Gastroesophageal sphincter (tissue), 3 donors: ENCODE data around the gene CSNK2A1.

Experiments used
- CTCF ChIP-seq, 4 experiments: fragments of 200-600 bp in 2 of 4; fragments of 450-650 bp in 2 of 4; sonication (generic) in 1 of 4; IDR thresholded peaks; one replicate each; pipeline ENCODE4 v1.5.1; 2017 to 2019; ENCODE audit warnings: antibody characterized with exemption in 4 of 4, mild to moderate bottlenecking in 2 of 4, moderate library complexity in 2 of 4
- EP300 ChIP-seq: sonication (generic); formaldehyde crosslinking; IDR thresholded peaks from one replicate; pipeline ENCODE4 v1.6.1; 2017; ENCODE audit warnings: antibody characterized with exemption, mild to moderate bottlenecking
- POLR2A ChIP-seq, 2 donors: fragments of 450-650 bp; IDR thresholded peaks; one replicate each; pipeline ENCODE4 v1.6.1; 2017; ENCODE audit warnings: antibody characterized with exemption in 2 of 2, mild to moderate bottlenecking in 2 of 2, moderate library complexity in 1 of 2
- POLR2AphosphoS5 ChIP-seq: sonication (generic); formaldehyde crosslinking; IDR thresholded peaks from one replicate; pipeline ENCODE4 v1.6.1; 2017; ENCODE audit warnings: antibody characterized with exemption

- peak; percentile 42 to 70 (median 58) for TF ChIP-seq CTCF (IDR thresholded peaks at IDR 0.05)
- no peak for TF ChIP-seq POLR2AphosphoS5
- no peak for TF ChIP-seq POLR2A (IDR thresholded peaks at IDR 0.05)
- TF ChIP-seq EP300: no peak
Measured at GRCh38 chr20:478949-479429, 64.6 kb downstream of the CSNK2A1 start.
